ENCODE results near the gene ANKS6. TPM values are rescaled to one million over a fixed set of nuclear protein-coding genes. Genes with fewer than 3 reads are reported as not detected.

Gene ANKS6
- total and polyA plus RNA-seq, 4 donors = 8.4 to 23.8 (median 20.7) TPM

GRCh38 chr9:98763986-98764745, 32.2 kb downstream of the ANKS6 start:
- DNase-seq (no peak), ATAC-seq (ENCODE audit: low FRiP score) (no peak)
- H3K4me1 ChIP-seq (ENCODE audit: control insufficient read depth in 1 of 2, insufficient read depth in 2 of 2, low read length in 2 of 2) = no peaks in the 10 kb centered on the region
- intact Hi-C loops (cut with DNase I) = no loop called here
- H3K27ac ChIP-seq (ENCODE audit: low read depth in 1 of 2, low read length in 2 of 2) = no peak overlapping the region
- H3K9me3 ChIP-seq (ENCODE audit: control insufficient read depth, low read length) = no peaks in the 10 kb centered on the region
- 96 to 98% methylated on average over 3 of the region's 3 CpGs for WGBS, 2 donors
- H3K36me3 ChIP-seq (ENCODE audit: control insufficient read depth in 1 of 2, insufficient read depth in 2 of 2, low read length in 1 of 2) = peaks cover 6 to 9% of the 10 kb centered on the region in 2 donors
- H3K4me3 ChIP-seq (ENCODE audit: low read length in 2 of 2) = no peak overlapping the region
- H3K27me3 ChIP-seq (ENCODE audit: control insufficient read depth in 1 of 2, insufficient read depth in 2 of 2, low read length in 1 of 2) = no peaks in the 10 kb centered on the region

- Histone ChIP-seq H3K27me3 (ENCODE audit: control insufficient read depth in 1 of 2, insufficient read depth in 2 of 2, low read length in 1 of 2) (no peaks in the 10 kb centered on the region), H3K36me3 (ENCODE audit: control insufficient read depth in 1 of 2, insufficient read depth in 2 of 2, low read length in 1 of 2) (peaks cover 8 to 11% of the 10 kb centered on the region in 2 donors), H3K27ac (ENCODE audit: low read depth in 1 of 2, low read length in 2 of 2) (no peak overlapping the region), H3K4me3 (ENCODE audit: low read length in 2 of 2) (no peak overlapping the region), H3K4me1 (ENCODE audit: control insufficient read depth in 1 of 2, insufficient read depth in 2 of 2, low read length in 2 of 2) (no peaks in the 10 kb centered on the region), H3K9me3 (ENCODE audit: control insufficient read depth, low read length) (no peaks in the 10 kb centered on the region)
- no peak for DNase-seq
- ATAC-seq (ENCODE audit: low FRiP score) = no peak
- intact Hi-C loops (cut with DNase I) = no loop called here
Measured at GRCh38 chr9:98760231-98760630, 36.1 kb downstream of the ANKS6 start.

DNA sequence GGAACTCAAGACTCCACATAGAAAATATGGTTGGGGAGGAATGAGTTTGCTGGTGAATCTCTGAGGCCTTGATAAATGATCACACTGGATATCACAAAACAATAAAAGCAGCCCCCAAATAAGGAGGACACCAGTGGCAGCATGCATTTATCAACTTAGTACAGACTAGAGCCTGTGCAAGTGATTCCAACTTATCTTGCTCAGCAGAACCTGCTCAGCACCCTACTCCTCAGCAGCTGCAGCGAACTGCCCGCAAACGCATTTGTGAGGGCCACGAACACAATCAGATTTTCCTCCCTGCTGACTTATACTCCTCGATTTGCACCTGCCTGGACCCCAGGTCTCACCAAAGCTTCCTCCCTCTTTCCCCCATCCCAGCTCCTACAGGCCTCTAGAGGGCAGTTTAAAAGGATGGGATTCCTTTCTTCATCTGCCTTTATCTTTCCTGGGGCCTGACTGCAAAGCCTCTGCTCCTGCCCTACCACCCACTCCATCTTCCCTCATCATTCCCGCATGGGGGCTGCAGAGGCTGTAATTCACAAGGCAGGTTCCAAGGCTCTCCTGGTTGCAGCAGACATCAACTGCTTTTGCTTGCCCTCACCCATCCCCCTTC, 41.2 kb downstream of the ANKS6 start:
- no peak overlapping the region for H3K4me3 ChIP-seq (ENCODE audit: low read length in 2 of 2)
- H3K4me1 ChIP-seq (ENCODE audit: control insufficient read depth in 1 of 2, insufficient read depth in 2 of 2, low read length in 2 of 2) = no peaks in the 10 kb centered on the region
- no peak overlapping the region for H3K27ac ChIP-seq (ENCODE audit: low read depth in 1 of 2, low read length in 2 of 2)
- DNase-seq (no peak), ATAC-seq (ENCODE audit: low FRiP score) (no peak)
- H3K27me3 ChIP-seq (ENCODE audit: control insufficient read depth in 1 of 2, insufficient read depth in 2 of 2, low read length in 1 of 2) = no peaks in the 10 kb centered on the region
- WGBS, 2 donors = 92% methylated on average over 6 of the region's 6 CpGs
- H3K9me3 ChIP-seq (ENCODE audit: control insufficient read depth, low read length) = no peaks in the 10 kb centered on the region
- intact Hi-C loops (cut with DNase I) = no loop called here
- H3K36me3 ChIP-seq (ENCODE audit: control insufficient read depth in 1 of 2, insufficient read depth in 2 of 2, low read length in 1 of 2) = peaks cover 10 to 12% of the 10 kb centered on the region in 2 donors

GRCh38 chr9:98751210-98751609, 45.1 kb downstream of the ANKS6 start:
- peaks cover 2% of the 10 kb centered on the region for H3K9me3 ChIP-seq (ENCODE audit: control insufficient read depth, low read length)
- H3K27me3 ChIP-seq (ENCODE audit: control insufficient read depth in 1 of 2, insufficient read depth in 2 of 2, low read length in 1 of 2) = no peaks in the 10 kb centered on the region
- H3K36me3 ChIP-seq (ENCODE audit: control insufficient read depth in 1 of 2, insufficient read depth in 2 of 2, low read length in 1 of 2) = peaks cover 7 to 20% of the 10 kb centered on the region in 2 donors
- H3K27ac ChIP-seq (ENCODE audit: low read depth in 1 of 2, low read length in 2 of 2) = no peak overlapping the region
- intact Hi-C loops (cut with DNase I) = no loop called here
- no peaks in the 10 kb centered on the region for H3K4me1 ChIP-seq (ENCODE audit: control insufficient read depth in 1 of 2, insufficient read depth in 2 of 2, low read length in 2 of 2)
- ATAC-seq (ENCODE audit: low FRiP score) (no peak), DNase-seq (no peak)
- H3K4me3 ChIP-seq (ENCODE audit: low read length in 2 of 2) = no peak overlapping the region
- 80 to 81% methylated on average over 2 of the region's 2 CpGs for WGBS, 2 donors

GRCh38 chr9:98750364-98751060, 45.8 kb downstream of the ANKS6 start:
- no peaks in the 10 kb centered on the region for H3K4me1 ChIP-seq (ENCODE audit: control insufficient read depth in 1 of 2, insufficient read depth in 2 of 2, low read length in 2 of 2)
- intact Hi-C loops (cut with DNase I) = no loop called here
- H3K4me3 ChIP-seq (ENCODE audit: low read length in 2 of 2) = no peak overlapping the region
- H3K9me3 ChIP-seq (ENCODE audit: control insufficient read depth, low read length) = peaks cover 2% of the 10 kb centered on the region
- H3K27me3 ChIP-seq (ENCODE audit: control insufficient read depth in 1 of 2, insufficient read depth in 2 of 2, low read length in 1 of 2) = no peaks in the 10 kb centered on the region
- DNase-seq (no peak), ATAC-seq (ENCODE audit: low FRiP score) (no peak)
- peaks cover 7 to 17% of the 10 kb centered on the region in 2 donors for H3K36me3 ChIP-seq (ENCODE audit: control insufficient read depth in 1 of 2, insufficient read depth in 2 of 2, low read length in 1 of 2)
- WGBS, 2 donors = 76 to 79% methylated on average over 5 of the region's 5 CpGs
- H3K27ac ChIP-seq (ENCODE audit: low read depth in 1 of 2, low read length in 2 of 2) = no peak overlapping the region

GRCh38 chr9:98747476-98747875, 48.9 kb downstream of the ANKS6 start:
- WGBS, 2 donors = 91 to 94% methylated on average over 5 of the region's 5 CpGs
- peaks cover 3 to 19% of the 10 kb centered on the region in 2 donors for H3K36me3 ChIP-seq (ENCODE audit: control insufficient read depth in 1 of 2, insufficient read depth in 2 of 2, low read length in 1 of 2)
- peaks cover 2% of the 10 kb centered on the region for H3K9me3 ChIP-seq (ENCODE audit: control insufficient read depth, low read length)
- H3K27ac ChIP-seq (ENCODE audit: low read depth in 1 of 2, low read length in 2 of 2) = no peak overlapping the region
- H3K4me1 ChIP-seq (ENCODE audit: control insufficient read depth in 1 of 2, insufficient read depth in 2 of 2, low read length in 2 of 2) = no peaks in the 10 kb centered on the region
- intact Hi-C loops (cut with DNase I) = no loop called here
- H3K4me3 ChIP-seq (ENCODE audit: low read length in 2 of 2) = no peak overlapping the region
- DNase-seq = no peak
- H3K27me3 ChIP-seq (ENCODE audit: control insufficient read depth in 1 of 2, insufficient read depth in 2 of 2, low read length in 1 of 2) = no peaks in the 10 kb centered on the region
- no peak for ATAC-seq (ENCODE audit: low FRiP score)

GRCh38 chr9:98745470-98745869, 50.9 kb downstream of the ANKS6 start:
- Histone ChIP-seq H3K36me3 (ENCODE audit: control insufficient read depth in 1 of 2, insufficient read depth in 2 of 2, low read length in 1 of 2) (peaks cover 3 to 17% of the 10 kb centered on the region in 2 donors), H3K4me1 (ENCODE audit: control insufficient read depth in 1 of 2, insufficient read depth in 2 of 2, low read length in 2 of 2) (no peaks in the 10 kb centered on the region), H3K27me3 (ENCODE audit: control insufficient read depth in 1 of 2, insufficient read depth in 2 of 2, low read length in 1 of 2) (no peaks in the 10 kb centered on the region), H3K4me3 (ENCODE audit: low read length in 2 of 2) (no peak overlapping the region), H3K9me3 (ENCODE audit: control insufficient read depth, low read length) (peaks cover 2% of the 10 kb centered on the region), H3K27ac (ENCODE audit: low read depth in 1 of 2, low read length in 2 of 2) (no peak overlapping the region)
- intact Hi-C loops (cut with DNase I) = no loop called here
- ATAC-seq (ENCODE audit: low FRiP score) = no peak
- WGBS, 2 donors = 87% methylated on average over 7 of the region's 7 CpGs
- DNase-seq = no peak

- Histone ChIP-seq H3K4me3 (ENCODE audit: low read length in 2 of 2) (no peak overlapping the region), H3K9me3 (ENCODE audit: control insufficient read depth, low read length) (peaks cover 2% of the 10 kb centered on the region), H3K36me3 (ENCODE audit: control insufficient read depth in 1 of 2, insufficient read depth in 2 of 2, low read length in 1 of 2) (peaks cover 2 to 12% of the 10 kb centered on the region in 2 donors), H3K27ac (ENCODE audit: low read depth in 1 of 2, low read length in 2 of 2) (no peak overlapping the region), H3K4me1 (ENCODE audit: control insufficient read depth in 1 of 2, insufficient read depth in 2 of 2, low read length in 2 of 2) (no peaks in the 10 kb centered on the region), H3K27me3 (ENCODE audit: control insufficient read depth in 1 of 2, insufficient read depth in 2 of 2, low read length in 1 of 2) (no peaks in the 10 kb centered on the region)
- ATAC-seq (ENCODE audit: low FRiP score) = no peak
- WGBS, 2 donors = 93 to 96% methylated on average over 14 of the region's 14 CpGs
- intact Hi-C loops (cut with DNase I) = no loop called here
- no peak for DNase-seq
Measured at GRCh38 chr9:98743818-98744611, 52.3 kb downstream of the ANKS6 start.
